IMR-90 (cell line): ENCODE measurements around the gene FAM217B. TPM values are rescaled to one million over a fixed set of nuclear protein-coding genes. Genes with fewer than 3 reads are reported as not detected.

Experiments used
- ATAC-seq: fragments of 200-7000 bp; cut with Tn5 transposase; 2 replicates; pipeline ENCODE4 v1.9.1; 2020; ENCODE audit warnings: low read depth, mild to moderate bottlenecking, moderate library complexity
- BruUV-seq: library from RNA; stranded (reverse); fragments of 400-500 nt; replicated peaks from 2 replicates; lab custom pipeline; 2021; lab: Mats Ljungman, UMichigan
- CTCF ChIA-PET: fragments of 300-600 bp; formaldehyde crosslinking; extraction: SDS; loops from one replicate; lab custom pipeline; 2021; ENCODE audit warnings: antibody characterized with exemption; lab: Yijun Ruan, JAX
- POLR2A ChIA-PET: fragments of 300-600 bp; sonication (Branson Sonifier 250); formaldehyde crosslinking; loops from one replicate; lab custom pipeline; 2022; ENCODE audit warnings: antibody characterized with exemption; ENCODE audit not compliant: unreplicated experiment; lab: Charles Lee
- DNase-seq: peaks from one replicate; pipeline ENCODE4 v3.0.0; 2013
- H2AFZ ChIP-seq: replicated peaks from 2 replicates; pipeline ENCODE3; 2013; ENCODE audit warnings: low read length, mild to moderate bottlenecking; ENCODE audit not compliant: poor library complexity
- H2AK5ac ChIP-seq: 2 replicates; pipeline ENCODE4 v1.6.1; 2013; ENCODE audit warnings: low read depth, low read length, inconsistent platforms
- H2AK9ac ChIP-seq: replicated peaks from 2 replicates; pipeline ENCODE3; 2013; ENCODE audit warnings: mild to moderate bottlenecking, low read depth, low read length, moderate library complexity; ENCODE audit not compliant: poor library complexity
- H2BK120ac ChIP-seq: 2 replicates; pipeline ENCODE4 v1.6.1; 2013; ENCODE audit warnings: low read depth, low read length, inconsistent platforms
- H2BK15ac ChIP-seq: 3 replicates; pipeline ENCODE4 v1.6.1; 2013; ENCODE audit warnings: low read depth, low read length, inconsistent platforms
- H2BK20ac ChIP-seq: 2 replicates; pipeline ENCODE4 v1.6.1; 2013; ENCODE audit warnings: low read depth, mild to moderate bottlenecking, inconsistent platforms, low read length, moderate library complexity
- H2BK5ac ChIP-seq: 2 replicates; pipeline ENCODE4 v1.6.1; 2013; ENCODE audit warnings: mild to moderate bottlenecking, low read depth, low read length, inconsistent platforms; ENCODE audit not compliant: poor library complexity, severe bottlenecking
- H3K14ac ChIP-seq: replicated peaks from 2 replicates; pipeline ENCODE4 v1.6.1; 2013; ENCODE audit warnings: low read depth, low read length, inconsistent platforms
- H3K18ac ChIP-seq: 2 replicates; pipeline ENCODE4 v1.6.1; 2013; ENCODE audit warnings: low read depth, low read length, control low read depth
- H3K23ac ChIP-seq: 2 replicates; pipeline ENCODE4 v1.6.1; 2013; ENCODE audit warnings: low read depth, low read length, inconsistent platforms
- H3K27ac ChIP-seq: 2 replicates; pipeline ENCODE4 v1.5.1; 2013; ENCODE audit warnings: mild to moderate bottlenecking, control low read depth, low read length; ENCODE audit not compliant: insufficient read depth
- H3K27me3 ChIP-seq: 2 replicates; pipeline ENCODE4 v1.6.1; 2013; ENCODE audit warnings: low read length; ENCODE audit not compliant: control insufficient read depth, insufficient read depth
- H3K36me3 ChIP-seq: 2 replicates; pipeline ENCODE4 v1.6.1; 2013; ENCODE audit warnings: low read length, mixed read lengths; ENCODE audit not compliant: control insufficient read depth, insufficient read depth
- H3K4ac ChIP-seq: 2 replicates; pipeline ENCODE4 v1.6.1; 2013; ENCODE audit warnings: low read depth, low read length, inconsistent platforms
- H3K4me1 ChIP-seq: 2 replicates; pipeline ENCODE4 v1.6.1; 2013; ENCODE audit warnings: low read length, mixed read lengths; ENCODE audit not compliant: control insufficient read depth, insufficient read depth
- H3K4me2 ChIP-seq: 2 replicates; pipeline ENCODE4 v1.6.1; 2013; ENCODE audit warnings: low read depth, mild to moderate bottlenecking, control low read depth, low read length, moderate library complexity
- H3K4me3 ChIP-seq: 2 replicates; pipeline ENCODE4 v1.5.1; 2013; ENCODE audit warnings: low read depth, mild to moderate bottlenecking, control low read depth, low read length, moderate library complexity; ENCODE audit not compliant: insufficient read depth
- H3K56ac ChIP-seq: 2 replicates; pipeline ENCODE4 v1.6.1; 2013; ENCODE audit warnings: low read length, inconsistent platforms; ENCODE audit not compliant: insufficient read depth; ENCODE audit errors: extremely low read depth
- H3K79me1 ChIP-seq, 2 experiments: 2 replicates each; pipeline ENCODE4 v1.6.1; 2013; ENCODE audit warnings: low read length in 2 of 2, inconsistent platforms in 1 of 2, low read depth in 1 of 2
- H3K9ac ChIP-seq: 2 replicates; pipeline ENCODE4 v1.6.1; 2013; ENCODE audit warnings: low read depth, low read length, control low read depth
- H3K9me1 ChIP-seq: 2 replicates; pipeline ENCODE4 v1.6.1; 2013; ENCODE audit warnings: low read length, inconsistent platforms; ENCODE audit not compliant: insufficient read depth
- H3K9me3 ChIP-seq: 2 replicates; pipeline ENCODE4 v1.6.1; 2013; ENCODE audit warnings: low read length; ENCODE audit not compliant: control insufficient read depth, insufficient read depth
- H4K20me1 ChIP-seq: 2 replicates; pipeline ENCODE4 v1.6.1; 2013; ENCODE audit warnings: low read length, inconsistent platforms; ENCODE audit not compliant: insufficient read depth
- H4K5ac ChIP-seq: 2 replicates; pipeline ENCODE4 v1.6.1; 2013; ENCODE audit warnings: mild to moderate bottlenecking, low read depth, low read length, control low read depth
- H4K8ac ChIP-seq, 2 experiments: 2 replicates each; pipeline ENCODE4 v1.6.1; 2013; ENCODE audit warnings: low read depth in 2 of 2, low read length in 2 of 2, control low read depth in 1 of 2, inconsistent platforms in 1 of 2
- H4K91ac ChIP-seq: 2 replicates; pipeline ENCODE4 v1.6.1; 2013; ENCODE audit warnings: low read depth, low read length, inconsistent platforms; ENCODE audit not compliant: insufficient read depth
- CHD1 ChIP-seq: IDR thresholded peaks from 2 replicates; pipeline ENCODE4 v1.6.1; 2012; ENCODE audit warnings: low read depth, low read length, improper control_type of control experiment
- CTCF ChIP-seq: conservative IDR thresholded peaks from 2 replicates; pipeline ENCODE4 v1.5.1; 2012; ENCODE audit warnings: mild to moderate bottlenecking, low read depth, low read length, improper control_type of control experiment
- ELK1 ChIP-seq: fragments of 150-350 bp; IDR thresholded peaks from 2 replicates; pipeline ENCODE4 v1.6.1; 2016; ENCODE audit warnings: low read depth, mild to moderate bottlenecking, low read length, moderate library complexity, borderline replicate concordance
- POLR2A ChIP-seq: IDR thresholded peaks from 2 replicates; pipeline ENCODE4 v1.6.1; 2012; ENCODE audit warnings: mild to moderate bottlenecking, low read depth, low read length
- RAD21 ChIP-seq: IDR thresholded peaks from 2 replicates; pipeline ENCODE4 v1.6.1; 2012; ENCODE audit warnings: low read length, improper control_type of control experiment
- RCOR1 ChIP-seq: IDR thresholded peaks from 2 replicates; pipeline ENCODE4 v1.6.1; 2012; ENCODE audit warnings: mild to moderate bottlenecking, low read length, improper control_type of control experiment; ENCODE audit not compliant: insufficient replicate concordance
- SMC3 ChIP-seq: fragments of 150-350 bp; IDR thresholded peaks from 2 replicates; pipeline ENCODE4 v1.6.1; 2016; ENCODE audit warnings: low read depth, mild to moderate bottlenecking, antibody characterized with exemption, low read length, moderate library complexity
- USF2 ChIP-seq: fragments of 150-350 bp; IDR thresholded peaks from 2 replicates; pipeline ENCODE4 v1.6.1; 2017; ENCODE audit warnings: mild to moderate bottlenecking, antibody characterized with exemption, low read length, low read depth
- WGBS, 2 experiments: methylation state at CpG; one replicate each; pipeline versions ENCODE4 v1.1.5 to v1.1.7; 2013; ENCODE audit warnings: missing lambda C conversion rate in 2 of 2; ENCODE audit not compliant: insufficient read length in 1 of 2; ENCODE audit errors: extremely low coverage in 2 of 2; 5-methylcytosine and 5-hydroxymethylcytosine counted together
- dilution Hi-C: fragments of 300-500 bp; cut with HindIII; formaldehyde crosslinking; loops from one replicate; pipeline ENCODE4 v1.14.3; 2018; ENCODE audit warnings: low sequenced_read_pairs; ENCODE audit not compliant: unreplicated experiment
- in situ Hi-C: fragments of 300-500 bp; cut with MboI; formaldehyde crosslinking; loops from 3 replicates; pipeline ENCODE4 v1.14.3; 2019; ENCODE audit warnings: low sequenced_read_pairs, inconsistent platforms, mixed read lengths
- intact Hi-C: fragments of 100-400 bp; cut with micrococcal nuclease; formaldehyde crosslinking; loops from 2 replicates; pipeline ENCODE4 v1.10.0; 2022
- polyA plus RNA-seq, 3 experiments: library from polyadenylated mRNA; depleted of rRNA; stranded (reverse); fragments of >200 nt; gene quantifications; 2 replicates each; pipeline ENCODE4 v1.2.3, GENCODE V29; 2012; ENCODE audit warnings: low replicate concordance in 1 of 3
- total RNA-seq: library from RNA; depleted of rRNA; stranded (reverse); fragments of >200 nt; gene quantifications from 2 replicates; pipeline ENCODE4 v1.2.3, GENCODE V29; 2012

Gene FAM217B
- total and polyA plus RNA-seq, 2 of the 4 experiments (the other 2 are of a cell fraction): 3.0 to 3.9 TPM

GRCh38 chr20:59977086-59977485 lies 36.9 kb downstream of the FAM217B start:
- no peaks in the 10 kb centered on the region; the same call in 1 of the 2 replicates for H3K27me3 ChIP-seq
- no peak overlapping the region for H2AK9ac ChIP-seq
- no peak overlapping the region for H2AFZ ChIP-seq
- dilution Hi-C loops (no loop called here), intact Hi-C loops (no loop called here), in situ Hi-C loops (no loop called here)
- no peak overlapping the region for H2BK5ac ChIP-seq
- no peaks in the 10 kb centered on the region for H3K9me1 ChIP-seq
- no peaks in the 10 kb centered on the region for H3K79me1 ChIP-seq
- no peak overlapping the region for H2BK20ac ChIP-seq
- H3K23ac ChIP-seq: no peak overlapping the region
- CTCF ChIA-PET: no interaction called here
- no peaks in the 10 kb centered on the region for H4K20me1 ChIP-seq
- H2BK15ac ChIP-seq: no peak overlapping the region
- peaks cover 6% of the 10 kb centered on the region; the same call in 1 of the 2 replicates for H3K4me1 ChIP-seq
- no peak overlapping the region for H4K5ac ChIP-seq
- ATAC-seq (no peak; the same call in 1 of the 2 replicates), DNase-seq (no peak)
- H3K4ac ChIP-seq: no peak overlapping the region
- no peak overlapping the region; the same call in 1 of the 2 replicates for H3K18ac ChIP-seq
- no peak overlapping the region for H4K91ac ChIP-seq
- TF ChIP-seq USF2 (no peak), POLR2A (no peak), ELK1 (no peak), CHD1 (no peak), SMC3 (no peak), RAD21 (no peak), RCOR1 (no peak), CTCF (no peak)
- WGBS, 2 experiments: no CpG with 5 or more reads among the region's 9 CpGs
- BruUV-seq: no TSS peak
- no peak overlapping the region for H3K14ac ChIP-seq
- no peaks in the 10 kb centered on the region for H3K36me3 ChIP-seq
- no peak overlapping the region for H2AK5ac ChIP-seq
- no peak overlapping the region for H3K27ac ChIP-seq
- POLR2A ChIA-PET: no interaction called here
- no peak overlapping the region for H3K4me2 ChIP-seq
- no peak overlapping the region for H4K8ac ChIP-seq
- H3K4me3 ChIP-seq: no peak overlapping the region
- no peak overlapping the region for H3K9ac ChIP-seq
- no peaks in the 10 kb centered on the region for H3K9me3 ChIP-seq
- no peak overlapping the region for H2BK120ac ChIP-seq
- H3K56ac ChIP-seq: no peak overlapping the region
